GM18511 (cell line): ENCODE results near the gene GOLGA7B.

Source experiments
- ATAC-seq: cut with Tn5 transposase; IDR thresholded peaks from one replicate; pipeline ENCODE4 v1.9.1; 2021; ENCODE audit warnings: mild to moderate bottlenecking, moderate library complexity; ENCODE audit not compliant: unreplicated experiment

The GOLGA7B gene

DNA sequence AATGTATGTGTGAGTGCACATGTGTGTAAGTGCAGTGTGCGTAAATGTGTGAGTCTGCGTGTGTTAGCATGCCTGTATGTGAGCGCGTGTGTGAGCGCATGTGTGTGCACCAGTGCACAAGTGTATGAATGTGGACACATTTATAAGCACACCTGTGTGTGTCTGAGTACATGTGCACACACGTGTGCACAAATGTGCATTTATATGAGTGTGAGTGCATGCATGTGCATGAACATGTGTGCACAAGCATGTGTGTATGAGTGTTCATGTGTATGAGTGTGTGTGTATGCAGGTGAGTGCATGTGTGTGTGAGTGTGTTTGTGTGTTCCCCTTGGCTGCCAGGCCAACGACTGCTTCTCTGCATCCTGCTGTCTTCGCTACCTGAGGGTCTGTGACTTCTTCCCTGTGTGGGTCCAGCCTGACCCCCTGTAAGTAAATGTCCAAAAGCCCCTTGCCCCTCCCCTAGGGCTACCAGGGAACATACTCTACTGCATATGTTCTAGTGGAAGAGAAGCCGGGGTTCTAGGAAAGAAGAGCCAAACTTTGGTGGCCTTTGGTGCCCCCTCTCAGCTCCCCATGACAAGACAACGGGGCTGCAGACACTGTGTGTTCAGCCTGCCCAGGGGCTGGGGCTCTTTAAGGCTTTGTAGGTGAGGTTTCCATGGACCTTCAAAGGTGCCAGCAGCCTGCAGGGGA is 17.0 kb downstream of the GOLGA7B start:
- no peak for ATAC-seq

- ATAC-seq = no peak
These were observed 17.7 kb downstream of the GOLGA7B start for GRCh38 chr10:97867220-97867800.

GRCh38 chr10:97868134-97868685 is 18.6 kb downstream of the GOLGA7B start:
- no peak for ATAC-seq

DNA sequence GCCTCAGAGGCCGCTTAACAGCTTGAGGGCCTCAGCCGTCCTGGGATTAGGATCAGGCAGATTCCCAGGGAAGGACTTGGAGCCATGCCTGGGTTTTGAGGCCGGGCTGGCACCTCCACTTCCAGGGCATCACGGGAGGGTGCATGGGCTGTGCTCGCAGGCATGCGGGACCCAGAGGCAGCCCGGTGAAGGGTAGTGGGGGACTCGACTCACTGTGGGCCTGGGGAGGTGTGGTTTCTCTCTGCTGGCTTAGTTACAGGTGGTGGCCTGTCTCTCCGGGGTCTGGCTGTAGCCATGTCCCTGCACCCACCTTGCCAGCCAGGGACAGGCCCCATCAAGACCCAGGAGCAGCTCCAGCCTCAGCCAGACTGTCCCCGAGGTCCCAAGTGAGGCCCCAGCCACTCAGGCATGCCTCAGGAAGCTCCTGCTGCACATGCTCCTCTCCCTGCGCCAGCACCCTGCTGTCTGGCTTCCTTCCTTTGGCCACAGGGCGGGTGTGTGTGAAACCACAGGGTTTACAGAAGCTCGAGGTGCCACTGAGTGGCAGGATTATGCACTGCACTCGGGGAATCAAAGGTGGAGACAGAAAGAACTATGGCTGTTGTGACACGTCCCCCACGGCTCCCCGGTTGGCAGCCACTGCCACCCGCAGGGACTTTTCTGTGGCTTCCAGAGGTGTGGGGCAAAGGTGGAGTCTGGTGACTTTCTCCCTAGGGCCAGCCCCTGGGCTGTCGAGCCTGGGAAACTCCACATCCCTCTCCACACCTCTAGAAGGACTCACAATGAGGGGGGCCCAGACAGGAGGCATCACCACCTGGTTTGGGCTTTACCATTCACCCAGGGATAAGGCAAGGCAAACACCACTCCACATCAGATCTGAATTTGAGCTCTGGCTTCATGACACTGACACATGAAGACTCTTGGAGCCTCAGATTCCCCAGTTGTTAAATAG is 19.7 kb downstream of the GOLGA7B start:
- peak; percentile 98 for ATAC-seq

DNA sequence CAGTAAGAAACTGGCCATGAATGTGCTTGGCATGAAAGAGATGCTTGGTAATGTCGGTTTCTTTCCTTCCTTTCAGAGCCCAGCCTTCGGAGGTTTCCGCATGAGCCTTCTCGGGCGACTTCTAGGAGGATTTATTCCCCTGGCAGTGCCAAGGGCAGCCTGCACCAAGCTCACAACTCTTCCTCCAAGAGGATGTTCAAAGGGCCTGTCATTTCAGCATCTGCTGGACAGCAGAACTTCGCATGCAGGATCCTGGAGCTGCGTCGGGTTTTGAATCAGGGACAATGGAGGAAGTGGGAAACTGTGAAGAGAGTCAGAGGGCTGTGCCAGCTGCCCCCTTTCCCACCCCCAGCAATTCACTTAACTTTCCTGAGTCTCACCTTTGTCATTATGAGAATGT is 21.3 kb downstream of the GOLGA7B start:
- ATAC-seq = no peak

- no peak for ATAC-seq
These were observed 23.9 kb downstream of the GOLGA7B start for GRCh38 chr10:97873569-97873968.

DNA sequence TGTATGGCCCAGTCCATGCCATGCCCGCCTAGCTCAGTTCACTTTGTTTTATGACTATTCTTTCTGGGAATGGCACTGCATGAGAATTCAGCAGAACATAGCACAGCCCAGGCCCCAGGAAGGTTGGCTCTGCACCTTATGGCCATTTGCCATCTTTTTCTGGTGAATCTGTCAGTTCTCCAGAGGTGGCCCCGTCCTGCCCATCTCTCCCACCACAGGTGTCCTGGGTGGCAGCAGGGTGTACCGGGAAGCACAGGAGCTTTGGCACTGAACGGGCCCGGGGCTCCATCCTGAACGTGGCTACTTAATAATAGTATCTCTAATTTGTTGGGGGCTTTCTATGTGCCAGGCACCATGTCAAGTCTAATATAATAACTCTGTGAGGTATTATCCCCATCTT is 24.7 kb downstream of the GOLGA7B start:
- no peak for ATAC-seq

DNA sequence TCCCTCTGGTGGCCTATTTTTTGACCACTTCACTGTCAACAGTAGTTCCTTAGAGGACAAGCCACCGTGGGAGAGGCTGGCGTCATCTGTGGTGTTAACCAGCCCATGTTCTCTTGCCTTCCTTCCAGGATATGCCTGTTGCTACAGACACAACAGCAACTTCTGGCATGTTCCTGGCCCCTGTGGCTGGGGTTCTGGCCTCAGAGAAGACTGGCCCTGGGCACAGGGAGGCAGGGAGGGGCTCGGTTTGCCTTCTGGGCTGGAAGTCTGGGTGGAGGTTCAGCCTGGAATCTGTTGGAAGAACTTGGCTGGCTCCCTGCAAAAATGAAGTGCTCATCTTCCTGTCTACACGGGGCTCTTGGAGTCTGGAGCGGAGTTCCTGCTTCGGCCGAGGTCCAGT is 25.7 kb downstream of the GOLGA7B start:
- ATAC-seq = no peak

- ATAC-seq = no peak
These were observed 26.8 kb downstream of the GOLGA7B start for GRCh38 chr10:97876402-97876801.

- ATAC-seq = no peak
These were observed 29.6 kb downstream of the GOLGA7B start for GRCh38 chr10:97879241-97879640.

DNA sequence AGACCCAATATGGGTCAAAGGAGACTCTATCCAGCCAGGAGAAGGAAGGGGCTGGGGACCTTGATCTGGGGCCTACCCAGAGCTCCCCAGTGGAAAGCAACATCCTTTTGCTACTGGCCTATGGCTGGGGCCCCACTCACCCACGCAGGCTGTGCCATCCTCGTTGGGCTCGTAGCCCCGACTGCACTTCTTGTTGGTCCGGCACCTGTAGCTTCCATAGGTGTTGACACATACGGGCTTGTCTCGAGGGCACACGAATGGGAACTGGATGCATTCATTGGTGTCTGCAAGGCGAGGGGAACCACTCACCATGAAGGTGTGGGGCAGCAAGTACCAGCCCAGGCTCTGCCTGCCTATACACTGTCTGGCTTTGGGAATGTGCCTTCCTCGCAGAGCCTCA is 30.5 kb downstream of the GOLGA7B start:
- no peak for ATAC-seq

DNA sequence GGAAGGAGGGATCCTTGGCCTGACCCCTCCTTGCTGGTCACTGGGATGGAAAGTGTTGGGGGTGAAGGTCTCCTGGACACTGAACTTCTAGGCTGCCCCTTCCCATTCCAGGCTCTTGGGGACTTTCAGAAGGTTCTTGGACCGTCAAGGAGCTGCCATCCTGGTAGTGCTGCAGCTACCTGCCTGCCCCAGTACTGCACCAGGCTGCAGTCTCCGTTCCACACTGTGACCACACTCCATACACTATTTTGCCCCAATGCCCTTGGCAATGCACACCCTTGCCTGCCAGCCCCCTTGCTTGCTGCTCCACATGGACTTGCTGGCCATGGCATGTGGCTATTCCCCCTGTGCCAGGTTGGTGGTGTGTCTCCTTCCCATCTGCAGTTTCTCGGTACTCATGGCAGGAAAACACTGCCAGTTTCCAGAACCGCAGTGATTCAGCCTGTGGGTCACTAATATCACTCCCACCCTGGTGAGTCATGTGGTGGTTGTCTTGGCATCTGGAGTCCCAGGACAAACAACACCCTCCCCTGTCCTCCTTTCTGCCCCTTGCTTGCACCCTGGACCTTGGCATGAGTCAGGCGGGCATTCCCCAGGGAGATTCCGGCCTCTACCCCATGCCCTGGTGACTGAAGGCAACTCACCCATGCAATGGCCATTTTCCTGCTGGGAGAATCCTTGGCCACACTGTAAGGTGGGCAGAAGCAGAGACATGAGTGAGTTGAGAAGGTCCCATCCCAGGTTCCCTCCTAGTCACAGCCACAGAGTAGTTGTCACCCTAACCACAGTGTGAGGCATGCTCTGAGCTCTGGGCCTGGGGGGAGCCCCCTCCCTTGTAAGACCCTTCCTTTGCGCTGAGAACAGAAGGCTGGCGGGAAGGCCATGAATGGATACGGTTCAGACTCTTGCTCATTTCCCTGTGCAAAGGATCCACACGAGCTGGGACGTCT is 32.8 kb downstream of the GOLGA7B start:
- ATAC-seq = no peak

GRCh38 chr10:97883092-97883485 is 33.4 kb downstream of the GOLGA7B start:
- ATAC-seq = no peak

- no peak for ATAC-seq
These were observed 36.6 kb downstream of the GOLGA7B start for GRCh38 chr10:97886286-97886685.

GRCh38 chr10:97887399-97887798 is 37.8 kb downstream of the GOLGA7B start:
- no peak for ATAC-seq

GRCh38 chr10:97888134-97888533 is 38.5 kb downstream of the GOLGA7B start:
- no peak for ATAC-seq

- no peak for ATAC-seq
These were observed 39.1 kb downstream of the GOLGA7B start for GRCh38 chr10:97888641-97889262.

DNA sequence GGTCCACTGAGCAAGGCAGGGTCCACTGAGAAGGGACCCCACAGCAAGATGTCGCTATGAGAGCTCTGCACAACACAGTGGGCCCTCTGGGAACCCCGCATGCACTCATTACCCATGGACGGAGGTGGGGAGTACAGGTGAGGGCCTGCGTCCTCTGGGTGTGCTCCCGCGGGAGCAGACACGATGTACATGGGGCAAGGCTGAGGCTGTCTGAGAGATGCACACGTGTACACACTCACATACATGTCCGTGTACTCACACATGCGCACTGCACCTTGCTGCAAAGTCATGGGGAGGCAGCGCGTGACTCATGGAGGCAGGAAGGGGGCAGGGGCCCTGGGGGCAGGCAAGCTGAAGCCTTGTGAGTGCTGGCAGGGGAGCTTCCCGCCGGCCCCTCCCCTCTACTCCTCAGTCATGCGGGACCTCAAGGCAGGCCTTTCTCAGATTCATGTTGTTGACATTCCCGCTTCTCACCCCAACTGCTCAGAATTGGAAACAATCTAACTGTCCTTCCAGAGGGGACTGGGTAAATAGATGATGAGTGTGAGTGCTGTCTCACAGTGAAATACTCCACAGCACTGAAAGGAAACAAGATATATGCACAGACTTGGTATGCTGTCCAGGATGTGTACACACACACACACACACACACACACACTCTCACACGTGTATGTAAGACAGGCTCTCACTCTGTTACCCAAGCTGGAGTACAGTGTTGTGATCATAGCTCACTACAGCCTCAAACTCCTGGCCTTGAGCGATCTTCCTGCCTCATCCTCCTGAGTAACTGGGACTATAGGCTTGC is 40.0 kb downstream of the GOLGA7B start:
- ATAC-seq = no peak
